ENCODE results near the gene POU2AF1. TPM values are rescaled to one million over a fixed set of nuclear protein-coding genes. Genes with fewer than 3 reads are reported as not detected.

Gene POU2AF1
- total and polyA plus RNA-seq, 12 donors, result 0.03 to 1.7 (median 0.55) TPM; not detected in 6

GRCh38 chr11:111384494-111384893 lies 5.4 kb upstream of the POU2AF1 start:
- WGBS, 4 donors, result 87 to 98% (median 96%) methylated on average over 1 of the region's 1 CpG
- TF ChIP-seq CTCF (IDR thresholded peaks at IDR 0.05), result no peak
- H3K27me3 ChIP-seq, result no peaks in the 10 kb centered on the region
- no peak for DNase-seq
- no peak overlapping the region for H3K27ac ChIP-seq
- intact Hi-C loops (cut with DNase I), result no loop called here
- no peak overlapping the region for H3K4me3 ChIP-seq
- no peaks in the 10 kb centered on the region for H3K9me3 ChIP-seq (replicated peaks in 1 of 3)
- no peaks in the 10 kb centered on the region for H3K4me1 ChIP-seq (replicated peaks in 1 of 2)
- no peaks in the 10 kb centered on the region for H3K36me3 ChIP-seq (replicated peaks in 1 of 2)

GRCh38 chr11:111382451-111382850 lies 3.4 kb upstream of the POU2AF1 start:
- Histone ChIP-seq H3K4me1 (replicated peaks in 1 of 2) (no peaks in the 10 kb centered on the region), H3K9me3 (replicated peaks in 1 of 3) (no peaks in the 10 kb centered on the region), H3K27me3 (peaks cover 3% of the 10 kb centered on the region), H3K4me3 (no peak overlapping the region), H3K27ac (no peak overlapping the region), H3K36me3 (replicated peaks in 1 of 2) (no peaks in the 10 kb centered on the region)
- DNase-seq, result no peak
- 94 to 96% (median 94%) methylated on average over 2 of the region's 2 CpGs for WGBS, 4 donors
- TF ChIP-seq CTCF (IDR thresholded peaks at IDR 0.05) (no peak), POLR2A (IDR thresholded peaks at IDR 0.05) (no peak)
- intact Hi-C loops (cut with DNase I), result no loop called here

- Histone ChIP-seq H3K4me3 (no peak overlapping the region), H3K36me3 (replicated peaks in 1 of 2) (no peaks in the 10 kb centered on the region), H3K9me3 (replicated peaks in 1 of 3) (no peaks in the 10 kb centered on the region), H3K27me3 (peaks cover 3% of the 10 kb centered on the region), H3K27ac (no peak overlapping the region), H3K4me1 (replicated peaks in 1 of 2) (no peaks in the 10 kb centered on the region)
- intact Hi-C loops (cut with DNase I), result no loop called here
- 79 to 92% (median 85%) methylated on average over 12 to 14 of the region's 14 CpGs for WGBS, 4 donors
- TF ChIP-seq POLR2A (IDR thresholded peaks at IDR 0.05) (no peak), CTCF (IDR thresholded peaks at IDR 0.05) (no peak)
- no peak for DNase-seq
Measured at GRCh38 chr11:111379602-111380136, 594 bp upstream of the POU2AF1 start.

GRCh38 chr11:111378185-111378860 lies 752 bp downstream of the POU2AF1 start:
- H3K27me3 ChIP-seq, result peaks cover 3% of the 10 kb centered on the region
- TF ChIP-seq CTCF (IDR thresholded peaks at IDR 0.05) (no peak), POLR2A (IDR thresholded peaks at IDR 0.05) (no peak)
- intact Hi-C loops (cut with DNase I), result no loop called here
- H3K36me3 ChIP-seq (replicated peaks in 1 of 2), result no peaks in the 10 kb centered on the region
- no peak overlapping the region for H3K27ac ChIP-seq
- WGBS, 4 donors, result 56 to 67% (median 61%) methylated on average over 8 of the region's 8 CpGs
- H3K4me1 ChIP-seq (replicated peaks in 1 of 2), result no peaks in the 10 kb centered on the region
- no peak overlapping the region for H3K4me3 ChIP-seq
- no peak for DNase-seq
- no peaks in the 10 kb centered on the region for H3K9me3 ChIP-seq (replicated peaks in 1 of 3)

Data from adrenal gland (tissue), 12 donors.